ENCODE data around the gene CGB5.
"Not testable (repeated sequence)": the region's sequence is repeated elsewhere in the genome, so short reads cannot be mapped to it uniquely, and the experiment has no call there.

CGB5 gene

GRCh38 chr19:49030323-49030722, 13.3 kb upstream of the CGB5 start:
- H3K36me3 ChIP-seq (ENCODE audit: insufficient read depth, low read length); H3K9me3 ChIP-seq (ENCODE audit: low read length); H3K27me3 ChIP-seq (ENCODE audit: insufficient read depth, low read length); H3K4me3 ChIP-seq (ENCODE audit: low read length); H2AFZ ChIP-seq (ENCODE audit: low read depth, low read length); H3K4me1 ChIP-seq (ENCODE audit: insufficient read depth, low read length): not testable (repeated sequence)

DNA sequence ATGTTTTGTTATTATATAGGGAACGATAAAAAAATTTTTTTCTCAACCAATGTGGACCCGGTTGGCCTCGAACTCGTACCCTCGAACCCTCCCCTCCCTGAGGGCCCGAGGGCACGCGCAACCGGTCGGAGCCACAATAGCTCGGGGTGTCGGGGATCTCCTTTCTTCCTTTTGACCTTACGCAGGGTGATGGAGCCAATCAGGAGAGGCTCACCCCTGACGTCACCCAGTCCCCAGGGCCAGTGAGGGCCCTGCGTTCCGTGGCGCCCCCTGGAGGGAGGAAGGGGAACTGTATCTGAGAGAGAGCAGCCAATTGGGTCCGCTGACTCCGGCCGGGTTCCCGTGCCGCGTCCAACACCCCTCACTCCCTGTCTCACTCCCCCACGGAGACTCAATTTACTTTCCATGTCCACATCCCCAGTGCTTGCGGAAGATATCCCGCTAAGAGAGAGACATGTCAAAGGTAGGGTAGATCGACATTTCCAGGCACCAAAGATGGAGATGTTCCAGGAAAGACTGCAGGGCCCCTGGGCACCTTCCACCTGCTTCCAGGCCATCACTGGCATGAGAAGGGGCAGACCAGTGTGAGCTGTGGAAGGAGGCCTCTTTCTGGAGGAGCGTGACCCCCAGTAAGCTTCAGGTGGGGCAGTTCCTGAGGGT, 11.9 kb upstream of the CGB5 start, which contains the start of gene CGB2:
Gene CGB2, plus strand, starts transcription at position 249 of the 660 bp plus-strand sequence. Its CDS starts 206 bp downstream, at position 455.
- H3K27me3 ChIP-seq (ENCODE audit: insufficient read depth, low read length); H3K36me3 ChIP-seq (ENCODE audit: insufficient read depth, low read length); H3K4me1 ChIP-seq (ENCODE audit: insufficient read depth, low read length); H3K9me3 ChIP-seq (ENCODE audit: low read length); H2AFZ ChIP-seq (ENCODE audit: low read depth, low read length); H3K4me3 ChIP-seq (ENCODE audit: low read length): not testable (repeated sequence)

DNA sequence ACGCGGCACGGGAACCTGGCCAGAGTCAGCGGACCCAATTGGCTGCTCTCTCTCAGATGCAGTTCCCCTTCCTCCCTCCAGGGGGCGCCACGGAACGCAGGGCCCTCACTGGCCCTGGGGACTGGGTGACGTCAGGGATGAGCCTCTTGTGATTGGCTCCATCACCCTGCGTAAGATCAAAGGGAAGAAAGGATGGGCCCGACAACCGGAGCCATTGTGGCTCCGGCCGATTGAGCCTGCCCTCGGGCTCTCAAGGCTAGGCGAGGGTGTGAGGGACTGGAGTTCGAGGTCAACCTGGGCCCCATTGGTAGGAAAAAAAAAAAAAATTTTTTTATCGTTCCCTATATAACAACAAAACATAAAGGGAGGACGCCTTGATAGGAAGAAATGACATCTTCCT, 6.8 kb upstream of the CGB5 start, which contains the start of gene CGB1:
Gene CGB1, minus strand, starts transcription at position 81 of the 400 bp plus-strand sequence. CDS start 184 bp downstream, outside the sequence.
- not testable (repeated sequence) for H3K4me3 ChIP-seq (ENCODE audit: low read length); H3K4me1 ChIP-seq (ENCODE audit: insufficient read depth, low read length); H3K36me3 ChIP-seq (ENCODE audit: insufficient read depth, low read length); H3K27me3 ChIP-seq (ENCODE audit: insufficient read depth, low read length); H2AFZ ChIP-seq (ENCODE audit: low read depth, low read length); H3K9me3 ChIP-seq (ENCODE audit: low read length)

- H3K4me1 ChIP-seq (ENCODE audit: insufficient read depth, low read length); H3K4me3 ChIP-seq (ENCODE audit: low read length); H2AFZ ChIP-seq (ENCODE audit: low read depth, low read length); H3K27me3 ChIP-seq (ENCODE audit: insufficient read depth, low read length); H3K9me3 ChIP-seq (ENCODE audit: low read length); H3K36me3 ChIP-seq (ENCODE audit: insufficient read depth, low read length): not testable (repeated sequence)
These were observed 5.5 kb upstream of the CGB5 start for GRCh38 chr19:49038111-49038510.

DNA sequence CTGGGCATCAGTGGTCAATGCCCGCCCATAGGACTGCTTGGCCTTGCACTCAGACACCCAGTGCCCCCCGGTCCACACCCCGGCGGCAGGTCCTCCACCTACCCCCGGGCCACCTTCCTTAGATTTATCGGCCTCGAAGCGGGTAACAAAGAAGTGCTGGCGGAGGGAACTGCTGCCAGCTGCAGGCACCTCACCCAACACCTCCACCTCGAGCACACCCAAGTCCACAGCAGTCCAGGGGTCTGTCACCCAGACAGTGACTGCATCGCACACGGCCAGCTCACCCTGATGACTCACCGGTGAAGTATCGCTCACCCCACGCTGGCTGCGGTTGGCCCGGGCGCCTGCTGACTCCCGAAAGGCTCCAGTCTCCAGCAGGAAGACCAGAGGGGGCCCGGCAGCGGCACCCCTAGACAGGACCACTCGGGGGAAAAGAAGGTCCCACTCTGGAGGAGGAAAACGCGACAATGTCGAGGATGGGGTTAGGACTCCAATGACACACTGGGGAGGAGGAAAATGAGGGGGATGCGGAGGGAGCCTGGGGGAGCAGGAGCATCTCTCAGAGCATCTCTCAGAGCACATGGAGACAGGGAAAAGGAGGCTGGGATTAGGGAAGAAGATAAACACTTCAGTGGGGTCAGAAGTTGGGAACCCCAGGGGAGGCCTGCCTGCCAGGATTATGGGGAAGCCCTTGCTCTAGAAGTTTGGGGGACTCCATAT, 4.9 kb upstream of the CGB5 start:
- H3K4me1 ChIP-seq (ENCODE audit: insufficient read depth, low read length); H3K4me3 ChIP-seq (ENCODE audit: low read length); H3K27me3 ChIP-seq (ENCODE audit: insufficient read depth, low read length); H3K36me3 ChIP-seq (ENCODE audit: insufficient read depth, low read length); H2AFZ ChIP-seq (ENCODE audit: low read depth, low read length); H3K9me3 ChIP-seq (ENCODE audit: low read length): not testable (repeated sequence)

DNA sequence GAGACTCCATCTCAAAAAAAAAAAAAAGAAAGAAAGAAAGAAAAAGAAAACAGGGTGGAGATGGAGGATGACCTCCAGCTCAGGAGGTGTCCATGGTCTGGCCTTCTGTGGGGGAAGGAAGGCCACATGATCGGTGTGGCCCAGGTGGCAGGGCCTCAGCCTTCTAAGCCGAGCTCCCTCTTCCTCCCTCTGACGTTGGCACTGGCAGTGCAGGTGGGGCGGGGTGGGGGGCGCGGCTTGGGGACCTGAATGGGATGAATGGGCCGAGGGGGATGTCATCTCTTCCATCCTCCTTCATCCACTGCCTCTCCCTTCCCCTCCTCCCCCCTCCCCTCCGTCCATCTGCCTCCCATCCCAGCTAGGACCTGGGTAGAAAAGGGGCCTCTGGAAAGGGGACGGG, 3.9 kb upstream of the CGB5 start:
- not testable (repeated sequence) for H3K36me3 ChIP-seq (ENCODE audit: insufficient read depth, low read length)

DNA sequence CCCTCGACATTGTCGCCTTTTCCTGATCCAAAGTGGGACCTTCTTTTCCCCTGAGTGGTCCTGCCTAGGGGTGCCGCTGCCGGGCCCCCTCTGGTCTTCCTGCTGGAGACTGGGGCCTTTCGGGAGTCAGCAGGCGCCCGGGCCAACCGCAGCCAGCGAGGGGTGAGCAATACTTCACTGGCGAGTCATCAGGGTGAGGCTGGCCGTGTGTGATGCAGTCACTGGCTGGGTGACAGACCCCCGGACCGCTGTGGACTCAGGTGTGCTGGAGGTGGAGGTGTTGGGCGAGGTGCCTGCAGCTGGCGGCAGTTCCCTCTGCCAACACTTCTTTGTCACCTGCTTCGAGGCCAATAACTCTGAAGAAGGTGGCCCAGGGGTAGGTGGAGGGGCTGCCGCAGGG, 1.5 kb upstream of the CGB5 start:
- H3K4me1 ChIP-seq (ENCODE audit: insufficient read depth, low read length): no peaks in the 10 kb centered on the region

More for the DNA sequence above, 3.9 kb upstream of the CGB5 start:
- not testable (repeated sequence) for H3K4me3 ChIP-seq (ENCODE audit: low read length); H3K9me3 ChIP-seq (ENCODE audit: low read length); H3K27me3 ChIP-seq (ENCODE audit: insufficient read depth, low read length); H3K4me1 ChIP-seq (ENCODE audit: insufficient read depth, low read length); H2AFZ ChIP-seq (ENCODE audit: low read depth, low read length)

DNA sequence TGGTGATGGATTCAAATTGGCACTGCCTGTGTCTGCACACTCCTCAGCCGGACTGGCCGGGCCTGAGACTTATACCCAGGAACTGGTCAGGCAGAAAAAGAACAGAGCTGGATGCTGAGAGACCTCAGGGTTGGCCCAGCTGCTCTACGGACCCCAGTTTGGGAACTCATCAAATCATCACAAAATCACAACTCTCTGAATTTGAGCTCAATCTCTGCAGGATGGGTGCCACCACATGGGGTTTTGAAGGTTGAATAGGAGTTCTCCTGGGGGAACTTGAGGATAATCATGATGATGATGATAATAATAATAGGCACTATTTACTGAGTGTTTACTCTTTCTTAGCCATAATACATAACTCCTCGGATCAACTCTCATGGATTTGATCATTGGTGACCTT, 982 bp upstream of the CGB5 start:
- not testable (repeated sequence) for H2AFZ ChIP-seq (ENCODE audit: low read depth, low read length); H3K4me3 ChIP-seq (ENCODE audit: low read length); H3K4me1 ChIP-seq (ENCODE audit: insufficient read depth, low read length); H3K27me3 ChIP-seq (ENCODE audit: insufficient read depth, low read length); H3K36me3 ChIP-seq (ENCODE audit: insufficient read depth, low read length); H3K9me3 ChIP-seq (ENCODE audit: low read length)

More for the DNA sequence above, 1.5 kb upstream of the CGB5 start:
- H3K36me3 ChIP-seq (ENCODE audit: insufficient read depth, low read length): no peaks in the 10 kb centered on the region
- H3K4me3 ChIP-seq (ENCODE audit: low read length): no peak overlapping the region
- no peaks in the 10 kb centered on the region for H3K27me3 ChIP-seq (ENCODE audit: insufficient read depth, low read length)
- H3K9me3 ChIP-seq (ENCODE audit: low read length): no peaks in the 10 kb centered on the region
- H2AFZ ChIP-seq (ENCODE audit: low read depth, low read length): no peak overlapping the region

- H3K9me3 ChIP-seq (ENCODE audit: low read length); H3K27me3 ChIP-seq (ENCODE audit: insufficient read depth, low read length); H3K36me3 ChIP-seq (ENCODE audit: insufficient read depth, low read length); H3K4me1 ChIP-seq (ENCODE audit: insufficient read depth, low read length); H2AFZ ChIP-seq (ENCODE audit: low read depth, low read length); H3K4me3 ChIP-seq (ENCODE audit: low read length): not testable (repeated sequence)
These were observed 5.4 kb downstream of the CGB5 start, which contains the start of gene CGB8 for GRCh38 chr19:49049011-49049410. CGB8 (minus strand) TSS chr19:49049111; CDS start chr19:49048739, 372 bp downstream.

- not testable (repeated sequence) for H3K27me3 ChIP-seq (ENCODE audit: insufficient read depth, low read length); H3K4me3 ChIP-seq (ENCODE audit: low read length)
These were observed 6.2 kb downstream of the CGB5 start for GRCh38 chr19:49049834-49050233.

DNA sequence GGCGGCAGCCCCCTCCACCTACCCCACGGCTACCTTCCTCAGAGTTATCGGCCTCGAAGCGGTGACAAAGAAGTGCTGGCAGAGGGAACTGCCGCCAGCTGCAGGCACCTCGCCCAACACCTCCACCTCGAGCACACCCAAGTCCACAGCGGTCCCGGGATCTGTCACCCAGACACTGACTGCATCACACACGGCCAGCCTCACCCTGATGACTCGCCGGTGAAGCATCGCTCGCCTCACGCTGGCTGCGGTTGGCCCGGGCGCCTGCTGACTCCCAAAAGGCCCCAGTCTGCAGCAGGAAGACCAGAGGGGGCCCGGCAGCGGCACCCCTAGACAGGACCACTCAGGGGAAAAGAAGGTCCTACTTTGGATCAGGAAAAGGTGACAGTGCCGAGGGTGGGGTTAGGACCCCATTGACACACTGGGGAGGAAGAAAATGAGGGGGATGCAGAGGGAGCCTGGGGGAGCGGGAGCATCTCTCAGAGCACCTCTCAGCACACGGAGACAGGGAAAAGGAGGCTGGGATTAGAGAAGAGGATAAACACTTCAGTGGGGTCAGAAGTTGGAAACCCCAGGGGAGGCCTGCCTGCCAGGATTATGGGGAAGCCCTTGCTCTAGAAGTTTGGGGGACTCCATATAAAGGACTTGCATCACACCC, 6.9 kb downstream of the CGB5 start:
- H2AFZ ChIP-seq (ENCODE audit: low read depth, low read length); H3K4me3 ChIP-seq (ENCODE audit: low read length); H3K4me1 ChIP-seq (ENCODE audit: insufficient read depth, low read length); H3K9me3 ChIP-seq (ENCODE audit: low read length); H3K27me3 ChIP-seq (ENCODE audit: insufficient read depth, low read length); H3K36me3 ChIP-seq (ENCODE audit: insufficient read depth, low read length): not testable (repeated sequence)

More at GRCh38 chr19:49049834-49050233, 6.2 kb downstream of the CGB5 start:
- H3K9me3 ChIP-seq (ENCODE audit: low read length); H3K4me1 ChIP-seq (ENCODE audit: insufficient read depth, low read length); H2AFZ ChIP-seq (ENCODE audit: low read depth, low read length); H3K36me3 ChIP-seq (ENCODE audit: insufficient read depth, low read length): not testable (repeated sequence)

GRCh38 chr19:49056101-49056901, 12.7 kb downstream of the CGB5 start:
- peaks cover 4% of the 10 kb centered on the region for H3K4me1 ChIP-seq (ENCODE audit: insufficient read depth, low read length)
- H2AFZ ChIP-seq (ENCODE audit: low read depth, low read length): peak overlapping the region; percentile 63
- peaks cover 3% of the 10 kb centered on the region for H3K9me3 ChIP-seq (ENCODE audit: low read length)
- peak overlapping the region; percentile 49 for H3K4me3 ChIP-seq (ENCODE audit: low read length)
- peaks cover 47% of the 10 kb centered on the region for H3K27me3 ChIP-seq (ENCODE audit: insufficient read depth, low read length)
- no peaks in the 10 kb centered on the region for H3K36me3 ChIP-seq (ENCODE audit: insufficient read depth, low read length)
